ENCODE results near the gene SAP30.

Gene SAP30, protein sequence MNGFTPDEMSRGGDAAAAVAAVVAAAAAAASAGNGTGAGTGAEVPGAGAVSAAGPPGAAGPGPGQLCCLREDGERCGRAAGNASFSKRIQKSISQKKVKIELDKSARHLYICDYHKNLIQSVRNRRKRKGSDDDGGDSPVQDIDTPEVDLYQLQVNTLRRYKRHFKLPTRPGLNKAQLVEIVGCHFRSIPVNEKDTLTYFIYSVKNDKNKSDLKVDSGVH

GRCh38 chr4:173370477-173371291 lies at the start of gene SAP30:
Gene SAP30, plus strand, starts transcription at chr4:173370954. Its CDS starts 229 bp downstream, at chr4:173371183.
- Histone ChIP-seq H3K9ac (ENCODE audit: low read length) (peak within 1 kb of the TSS; percentile 95), H3K27me3 (ENCODE audit: control insufficient read depth, insufficient read depth, low read length) (peaks cover 1% of the 10 kb centered on the region), H3K4me3 (ENCODE audit: low read length) (peak within 1 kb of the TSS; percentile 98), H3K27ac (ENCODE audit: low read depth, low read length) (peak within 1 kb of the TSS; percentile 97), H3K36me3 (ENCODE audit: control insufficient read depth, insufficient read depth, low read length) (no peaks in the 10 kb centered on the region), H3K4me1 (ENCODE audit: control insufficient read depth, insufficient read depth, low read length) (no peaks in the 10 kb centered on the region)

DNA sequence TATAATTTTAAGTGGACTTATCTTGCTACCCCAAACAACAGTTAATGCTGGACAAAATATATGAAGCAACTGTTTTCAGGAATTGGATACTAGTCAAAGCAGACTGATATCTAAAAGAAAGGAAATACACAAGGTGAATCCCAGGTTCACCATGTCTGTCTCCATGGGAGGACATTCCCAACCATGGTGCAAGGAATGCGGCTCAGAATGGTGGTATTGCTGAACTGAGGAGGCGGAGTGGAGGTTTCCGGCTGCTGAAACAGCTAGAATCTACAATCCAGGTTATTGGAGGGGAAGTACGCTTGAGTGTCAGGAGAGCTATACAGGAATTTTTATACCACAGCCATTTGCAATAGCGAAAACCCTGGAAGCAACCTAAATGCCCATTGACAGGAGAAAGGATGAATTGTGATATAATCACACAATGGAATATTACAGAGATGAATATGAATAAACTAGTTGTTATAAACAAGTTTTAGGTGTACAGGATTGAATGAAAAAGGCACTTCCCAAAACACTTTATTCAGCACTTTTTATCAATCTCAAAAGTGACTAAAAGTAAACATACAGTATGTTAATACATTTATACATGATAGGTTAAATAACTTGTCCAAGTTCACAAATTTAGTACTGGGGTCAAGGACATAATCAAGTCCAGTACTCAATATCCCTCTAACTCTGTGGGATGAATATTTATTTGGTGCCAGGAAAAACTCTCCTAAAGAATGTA lies 45.6 kb upstream of the SAP30 start:
- H3K27me3 ChIP-seq (ENCODE audit: control insufficient read depth, insufficient read depth, low read length) = no peaks in the 10 kb centered on the region
- H3K4me1 ChIP-seq (ENCODE audit: control insufficient read depth, insufficient read depth, low read length) = no peaks in the 10 kb centered on the region
- H3K4me3 ChIP-seq (ENCODE audit: low read length) = no peak overlapping the region
- no peak overlapping the region for H3K27ac ChIP-seq (ENCODE audit: low read depth, low read length)
- H3K36me3 ChIP-seq (ENCODE audit: control insufficient read depth, insufficient read depth, low read length) = peaks cover 2% of the 10 kb centered on the region
- H3K9ac ChIP-seq (ENCODE audit: low read length) = no peak overlapping the region

DNA sequence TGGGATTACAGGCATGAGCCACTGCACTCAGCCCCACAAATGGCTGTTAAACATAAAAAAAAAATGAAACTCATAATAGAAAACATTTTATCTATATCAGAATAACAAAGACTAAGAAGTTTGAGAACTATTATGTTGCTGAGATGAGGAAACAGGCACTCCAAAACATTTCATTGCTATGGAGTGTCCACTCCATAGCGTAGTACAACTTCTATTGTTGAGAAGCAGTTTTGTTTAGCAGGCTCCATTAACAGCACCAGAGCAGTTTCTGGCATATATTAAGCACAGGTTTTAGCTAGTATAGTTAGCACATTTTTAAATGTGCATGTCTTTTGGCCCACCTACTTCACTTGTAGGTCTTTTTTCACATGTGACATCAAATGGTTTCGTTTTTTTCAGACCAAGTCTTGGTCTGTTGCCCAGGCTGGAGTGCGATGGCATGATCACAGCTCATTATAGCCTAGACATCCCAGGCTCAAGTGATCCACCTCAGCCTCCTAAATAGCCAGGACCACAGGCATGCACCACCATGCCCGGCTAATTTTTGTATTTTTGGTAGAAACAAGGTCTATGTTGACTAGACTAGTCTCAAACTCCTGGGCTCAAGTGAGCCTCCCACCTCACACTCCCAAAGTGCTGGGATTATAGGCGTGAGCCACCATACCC lies 42.4 kb upstream of the SAP30 start:
- H3K4me1 ChIP-seq (ENCODE audit: control insufficient read depth, insufficient read depth, low read length) = peaks cover 4% of the 10 kb centered on the region
- H3K36me3 ChIP-seq (ENCODE audit: control insufficient read depth, insufficient read depth, low read length) = peaks cover 8% of the 10 kb centered on the region
- no peak overlapping the region for H3K9ac ChIP-seq (ENCODE audit: low read length)

GRCh38 chr4:173330590-173330989 lies 40.2 kb upstream of the SAP30 start:
- no peak overlapping the region for H3K27ac ChIP-seq (ENCODE audit: low read depth, low read length)
- no peak overlapping the region for H3K4me3 ChIP-seq (ENCODE audit: low read length)
- no peaks in the 10 kb centered on the region for H3K27me3 ChIP-seq (ENCODE audit: control insufficient read depth, insufficient read depth, low read length)
- H3K4me1 ChIP-seq (ENCODE audit: control insufficient read depth, insufficient read depth, low read length) = peaks cover 4% of the 10 kb centered on the region
- peaks cover 8% of the 10 kb centered on the region for H3K36me3 ChIP-seq (ENCODE audit: control insufficient read depth, insufficient read depth, low read length)
- H3K9ac ChIP-seq (ENCODE audit: low read length) = no peak overlapping the region

More for the DNA sequence above, 42.4 kb upstream of the SAP30 start:
- H3K27ac ChIP-seq (ENCODE audit: low read depth, low read length) = no peak overlapping the region
- no peaks in the 10 kb centered on the region for H3K27me3 ChIP-seq (ENCODE audit: control insufficient read depth, insufficient read depth, low read length)
- no peak overlapping the region for H3K4me3 ChIP-seq (ENCODE audit: low read length)

DNA sequence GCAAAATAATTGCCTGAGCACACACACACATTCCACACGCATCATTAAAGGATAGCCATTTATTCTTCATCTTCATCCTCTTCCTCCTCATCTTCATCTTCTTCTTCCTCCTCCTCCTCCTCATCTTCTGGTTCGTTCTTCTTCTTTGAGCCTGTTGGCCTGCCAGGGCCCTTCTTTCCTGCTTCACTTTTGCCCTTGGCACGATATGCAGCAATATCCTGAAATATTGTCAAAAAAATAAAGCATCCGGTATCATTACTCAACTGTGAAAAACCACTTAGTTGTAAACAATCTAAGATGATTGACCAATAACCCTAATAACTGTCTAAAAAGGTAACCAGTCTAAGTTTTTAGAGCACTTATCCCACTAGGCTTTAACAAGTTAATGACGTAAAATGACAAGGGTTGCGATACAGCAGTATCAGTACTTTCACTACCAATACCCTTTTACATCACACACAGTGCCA lies 38.7 kb upstream of the SAP30 start:
- Histone ChIP-seq H3K9ac (ENCODE audit: low read length) (no peak overlapping the region), H3K27me3 (ENCODE audit: control insufficient read depth, insufficient read depth, low read length) (no peaks in the 10 kb centered on the region), H3K36me3 (ENCODE audit: control insufficient read depth, insufficient read depth, low read length) (peaks cover 8% of the 10 kb centered on the region), H3K27ac (ENCODE audit: low read depth, low read length) (no peak overlapping the region), H3K4me1 (ENCODE audit: control insufficient read depth, insufficient read depth, low read length) (peaks cover 4% of the 10 kb centered on the region), H3K4me3 (ENCODE audit: low read length) (no peak overlapping the region)

GRCh38 chr4:173332963-173333657 lies 37.6 kb upstream of the SAP30 start:
- H3K4me1 ChIP-seq (ENCODE audit: control insufficient read depth, insufficient read depth, low read length) = peaks cover 4% of the 10 kb centered on the region
- peaks cover 8% of the 10 kb centered on the region for H3K36me3 ChIP-seq (ENCODE audit: control insufficient read depth, insufficient read depth, low read length)
- H3K4me3 ChIP-seq (ENCODE audit: low read length) = peak overlapping the region; percentile 93
- peak overlapping the region; percentile 100 for H3K27ac ChIP-seq (ENCODE audit: low read depth, low read length)
- H3K27me3 ChIP-seq (ENCODE audit: control insufficient read depth, insufficient read depth, low read length) = no peaks in the 10 kb centered on the region
- peak overlapping the region; percentile 42 for H3K9ac ChIP-seq (ENCODE audit: low read length)

DNA sequence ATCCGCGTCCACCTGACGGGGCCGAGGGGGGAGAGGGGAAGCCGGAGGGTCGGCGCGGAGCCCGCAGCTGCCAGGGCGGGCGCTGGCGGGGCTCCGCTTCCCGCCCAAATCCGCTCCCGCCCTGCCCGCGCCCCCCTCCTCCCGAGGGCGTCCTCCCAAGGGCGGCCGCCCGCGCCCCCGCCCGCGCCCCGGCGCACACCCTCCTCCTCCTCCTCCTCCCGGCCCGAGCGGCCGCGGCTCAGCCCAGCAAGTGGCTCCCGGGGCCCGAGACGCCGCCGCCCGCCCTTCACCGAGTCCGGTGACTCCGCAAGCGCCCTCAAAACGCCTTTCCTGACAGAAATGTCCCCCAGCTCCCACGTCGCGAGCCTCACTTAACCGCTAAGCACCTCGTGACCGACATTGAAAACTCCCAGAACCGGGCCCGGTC lies 37.1 kb upstream of the SAP30 start:
- Histone ChIP-seq H3K27me3 (ENCODE audit: control insufficient read depth, insufficient read depth, low read length) (no peaks in the 10 kb centered on the region), H3K9ac (ENCODE audit: low read length) (peak overlapping the region; percentile 97), H3K4me3 (ENCODE audit: low read length) (peak overlapping the region; percentile 93), H3K27ac (ENCODE audit: low read depth, low read length) (peak overlapping the region; percentile 100), H3K36me3 (ENCODE audit: control insufficient read depth, insufficient read depth, low read length) (peaks cover 6% of the 10 kb centered on the region), H3K4me1 (ENCODE audit: control insufficient read depth, insufficient read depth, low read length) (peaks cover 4% of the 10 kb centered on the region)

DNA sequence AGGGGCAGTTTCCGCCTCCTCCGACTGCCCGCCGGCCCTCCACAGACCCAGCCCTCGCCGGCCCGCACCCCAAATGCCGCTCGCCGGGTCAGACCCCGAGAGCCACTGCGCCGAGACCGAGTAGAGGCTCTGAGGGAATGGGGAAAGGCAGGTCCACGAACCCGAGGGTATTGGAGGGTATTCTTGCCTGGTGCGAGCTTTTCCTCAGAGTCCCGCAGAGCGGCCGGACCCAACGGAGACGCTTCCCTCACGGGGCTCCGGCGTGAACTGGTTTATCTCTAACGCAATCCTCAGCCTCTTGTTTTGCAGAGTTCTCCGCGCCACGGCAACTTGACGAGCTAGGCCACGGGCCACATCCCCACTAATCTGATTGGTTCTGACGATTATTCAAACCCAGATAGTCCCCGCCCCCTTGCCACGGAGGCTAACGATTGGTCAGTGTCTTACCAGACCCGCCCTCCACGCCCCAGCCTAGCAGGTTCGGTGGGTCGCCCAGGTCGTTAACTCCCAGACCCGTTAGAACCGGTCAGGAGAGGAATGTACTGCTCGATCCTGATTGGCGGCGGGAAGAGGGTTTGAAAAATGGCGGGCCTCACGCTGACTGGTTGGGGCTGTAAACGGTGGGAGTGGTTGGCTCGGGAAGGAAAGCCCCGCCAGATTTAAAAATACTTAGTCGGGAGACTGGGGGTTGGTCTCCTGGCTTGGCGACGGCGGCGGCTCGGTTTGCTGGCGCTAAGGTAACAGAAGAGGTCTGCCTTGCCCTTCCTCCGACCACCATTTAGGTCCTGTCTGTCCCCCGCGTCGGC lies 36.5 kb upstream of the SAP30 start, which contains the start of gene HMGB2:
Gene HMGB2, minus strand, starts transcription at position 274 of the 806 bp plus-strand sequence. CDS start 709 bp downstream, outside the sequence.
- Histone ChIP-seq H3K27me3 (ENCODE audit: control insufficient read depth, insufficient read depth, low read length) (no peaks in the 10 kb centered on the region), H3K36me3 (ENCODE audit: control insufficient read depth, insufficient read depth, low read length) (peaks cover 6% of the 10 kb centered on the region), H3K4me3 (ENCODE audit: low read length) (peak within 1 kb of the TSS; percentile 94), H3K9ac (ENCODE audit: low read length) (peak within 1 kb of the TSS; percentile 97), H3K27ac (ENCODE audit: low read depth, low read length) (peak within 1 kb of the TSS; percentile 100), H3K4me1 (ENCODE audit: control insufficient read depth, insufficient read depth, low read length) (peaks cover 4% of the 10 kb centered on the region)

DNA sequence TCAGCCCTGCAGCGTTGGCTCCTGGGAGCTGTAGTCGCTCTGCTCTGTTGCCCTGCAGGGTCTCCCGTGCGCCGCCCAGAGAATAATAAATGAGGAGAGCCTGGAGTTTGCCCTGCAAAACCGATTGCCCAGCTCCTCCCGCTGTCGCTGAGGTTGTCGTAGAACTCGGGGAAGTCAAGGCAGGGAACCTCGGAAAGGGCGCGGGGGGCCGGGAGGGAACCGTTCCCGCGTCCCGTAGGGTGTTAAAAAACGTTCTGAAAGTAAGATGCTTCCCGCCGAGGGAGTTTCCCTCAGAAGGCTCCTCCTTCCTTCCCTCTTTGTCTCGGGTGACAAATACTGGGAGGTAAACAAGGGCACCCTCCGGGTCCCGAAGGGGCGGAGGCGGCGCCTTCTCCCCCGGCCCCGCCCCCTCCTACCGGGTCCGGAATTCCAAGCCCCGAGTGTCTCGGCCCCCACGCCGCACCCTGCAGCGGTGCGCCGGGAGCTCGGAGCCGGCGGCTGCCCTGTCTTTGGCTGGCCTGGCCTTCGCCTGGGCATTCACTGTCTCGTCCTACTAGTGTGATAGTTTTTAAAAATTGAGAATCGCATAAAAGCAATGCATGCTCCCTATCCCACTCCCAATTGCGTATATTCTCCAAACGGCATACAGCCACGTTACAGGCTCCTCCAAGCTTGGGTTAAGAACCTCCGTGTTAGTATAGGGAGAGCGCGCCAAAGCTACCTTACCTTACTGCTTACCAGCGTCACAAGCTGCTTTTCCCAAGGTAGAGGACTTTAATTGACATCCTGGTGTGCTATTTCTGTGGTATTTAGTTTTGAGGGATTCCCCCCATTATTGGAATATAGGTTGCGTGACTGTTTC lies 35.6 kb upstream of the SAP30 start:
- H3K4me3 ChIP-seq (ENCODE audit: low read length) = peak overlapping the region; percentile 94
- H3K9ac ChIP-seq (ENCODE audit: low read length) = peak overlapping the region; percentile 68
- no peaks in the 10 kb centered on the region for H3K27me3 ChIP-seq (ENCODE audit: control insufficient read depth, insufficient read depth, low read length)
- H3K36me3 ChIP-seq (ENCODE audit: control insufficient read depth, insufficient read depth, low read length) = peaks cover 6% of the 10 kb centered on the region
- H3K27ac ChIP-seq (ENCODE audit: low read depth, low read length) = peak overlapping the region; percentile 100
- H3K4me1 ChIP-seq (ENCODE audit: control insufficient read depth, insufficient read depth, low read length) = peaks cover 4% of the 10 kb centered on the region

DNA sequence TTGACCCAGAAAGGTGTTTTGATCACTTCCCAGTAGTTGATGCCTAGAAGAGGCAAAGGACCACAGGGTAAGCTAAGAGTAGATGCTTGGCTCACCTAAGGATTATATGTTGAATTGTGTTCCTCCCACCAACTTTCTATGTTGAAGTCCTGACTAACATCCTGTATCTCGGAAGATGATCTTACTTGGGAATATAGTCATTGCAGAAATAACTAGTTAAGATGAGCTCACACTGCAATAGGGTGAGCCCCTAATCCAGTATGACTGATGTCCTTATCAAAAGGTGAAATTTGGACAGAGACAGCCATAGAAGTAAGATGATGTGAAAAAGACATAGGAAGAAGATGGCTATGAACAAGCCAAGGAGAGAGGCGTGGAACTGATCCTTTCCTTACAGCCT lies 33.3 kb upstream of the SAP30 start:
- Histone ChIP-seq H3K36me3 (ENCODE audit: control insufficient read depth, insufficient read depth, low read length) (no peaks in the 10 kb centered on the region), H3K27ac (ENCODE audit: low read depth, low read length) (no peak overlapping the region), H3K4me3 (ENCODE audit: low read length) (no peak overlapping the region), H3K9ac (ENCODE audit: low read length) (no peak overlapping the region), H3K4me1 (ENCODE audit: control insufficient read depth, insufficient read depth, low read length) (peaks cover 4% of the 10 kb centered on the region), H3K27me3 (ENCODE audit: control insufficient read depth, insufficient read depth, low read length) (no peaks in the 10 kb centered on the region)

All from rectal smooth muscle tissue (tissue), 1 donor.